Calu3 (cell line): ENCODE measurements around the gene CPS1. TPM values are rescaled to one million over a fixed set of nuclear protein-coding genes. Genes with fewer than 3 reads are reported as not detected.

ENCODE experiments used
- BruUV-seq: library from RNA; stranded (reverse); fragments of 400-500 nt; replicated peaks from 2 replicates; lab custom pipeline; 2021; lab: Mats Ljungman, UMichigan
- CTCF ChIA-PET: fragments of 300-600 bp; sonication (Branson Sonifier 250); formaldehyde crosslinking; loops from one replicate; lab custom pipeline; 2022; ENCODE audit warnings: antibody characterized with exemption; lab: Charles Lee
- DNase-seq: peaks from one replicate; pipeline ENCODE4 v3.0.0; 2022
- H3K27ac Mint-ChIP-seq: one replicate; pipeline ENCODE4 v1.8.0; 2022; ENCODE audit warnings: mixed read lengths; ENCODE audit not compliant: unreplicated experiment
- H3K27me3 Mint-ChIP-seq: one replicate; pipeline ENCODE4 v1.8.0; 2022; ENCODE audit warnings: mixed read lengths; ENCODE audit not compliant: unreplicated experiment
- H3K36me3 Mint-ChIP-seq: one replicate; pipeline ENCODE4 v1.8.0; 2022; ENCODE audit warnings: mild to moderate bottlenecking, moderate library complexity, mixed read lengths; ENCODE audit not compliant: insufficient read depth, unreplicated experiment
- H3K4me1 Mint-ChIP-seq: one replicate; pipeline ENCODE4 v1.8.0; 2022; ENCODE audit warnings: mild to moderate bottlenecking, low read depth, mixed read lengths; ENCODE audit not compliant: unreplicated experiment
- H3K4me3 Mint-ChIP-seq: one replicate; pipeline ENCODE4 v1.8.0; 2022; ENCODE audit warnings: mild to moderate bottlenecking, low read depth, moderate library complexity, mixed read lengths; ENCODE audit not compliant: unreplicated experiment
- H3K9me3 Mint-ChIP-seq: one replicate; pipeline ENCODE4 v1.8.0; 2022; ENCODE audit warnings: low read depth, mixed read lengths; ENCODE audit not compliant: unreplicated experiment
- intact Hi-C: fragments of 100-400 bp; cut with micrococcal nuclease; formaldehyde crosslinking; loops from one replicate; pipeline ENCODE4 v1.10.0; 2022; ENCODE audit not compliant: unreplicated experiment
- total RNA-seq: library from RNA; stranded (reverse); gene quantifications from 2 replicates; pipeline ENCODE4 v1.2.3, GENCODE V29; 2022
- TF ChIP-seq, protein P1 (sequence below): fragments of 200-600 bp; IDR thresholded peaks from one replicate; pipeline ENCODE4 v1.8.0; 2022; ENCODE audit warnings: antibody characterized with exemption; ENCODE audit not compliant: unreplicated experiment

The CPS1 gene
- total RNA-seq, 1 experiment from 2014 or later: 0.80 TPM

DNA sequence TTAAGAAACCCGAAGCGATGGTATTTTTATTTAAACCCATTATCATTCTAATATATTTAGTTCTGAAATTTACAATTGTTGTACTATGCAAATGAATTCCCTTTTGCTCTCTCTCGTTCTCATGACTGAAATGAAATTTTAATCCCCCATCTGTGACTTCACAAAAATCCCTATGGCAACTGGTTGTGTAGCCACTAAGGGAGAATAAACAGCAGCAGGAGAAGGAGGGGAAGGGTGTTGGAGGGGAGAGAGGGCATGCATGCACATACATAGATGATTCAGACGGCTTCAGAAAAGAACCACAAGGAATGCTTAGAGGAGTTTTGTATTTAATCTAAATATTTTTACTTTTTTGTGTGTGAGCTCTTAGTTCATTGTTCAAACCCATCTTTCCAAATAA is 36.8 kb downstream of the CPS1 start:
- no peaks in the 10 kb centered on the region for H3K27me3 Mint-ChIP-seq
- intact Hi-C loops: no loop called here
- H3K4me1 Mint-ChIP-seq: no peaks in the 10 kb centered on the region
- TF ChIP-seq, protein P1, sequence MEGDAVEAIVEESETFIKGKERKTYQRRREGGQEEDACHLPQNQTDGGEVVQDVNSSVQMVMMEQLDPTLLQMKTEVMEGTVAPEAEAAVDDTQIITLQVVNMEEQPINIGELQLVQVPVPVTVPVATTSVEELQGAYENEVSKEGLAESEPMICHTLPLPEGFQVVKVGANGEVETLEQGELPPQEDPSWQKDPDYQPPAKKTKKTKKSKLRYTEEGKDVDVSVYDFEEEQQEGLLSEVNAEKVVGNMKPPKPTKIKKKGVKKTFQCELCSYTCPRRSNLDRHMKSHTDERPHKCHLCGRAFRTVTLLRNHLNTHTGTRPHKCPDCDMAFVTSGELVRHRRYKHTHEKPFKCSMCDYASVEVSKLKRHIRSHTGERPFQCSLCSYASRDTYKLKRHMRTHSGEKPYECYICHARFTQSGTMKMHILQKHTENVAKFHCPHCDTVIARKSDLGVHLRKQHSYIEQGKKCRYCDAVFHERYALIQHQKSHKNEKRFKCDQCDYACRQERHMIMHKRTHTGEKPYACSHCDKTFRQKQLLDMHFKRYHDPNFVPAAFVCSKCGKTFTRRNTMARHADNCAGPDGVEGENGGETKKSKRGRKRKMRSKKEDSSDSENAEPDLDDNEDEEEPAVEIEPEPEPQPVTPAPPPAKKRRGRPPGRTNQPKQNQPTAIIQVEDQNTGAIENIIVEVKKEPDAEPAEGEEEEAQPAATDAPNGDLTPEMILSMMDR: no peak
- DNase-seq: no peak
- no peaks in the 10 kb centered on the region for H3K36me3 Mint-ChIP-seq
- CTCF ChIA-PET: interaction anchor here (0.5 kb wide), 1 partner anchor 171 kb away, joined by 4 read pairs; no protein-coding TSS in a partner anchor
- H3K4me3 Mint-ChIP-seq: no peak overlapping the region
- BruUV-seq: no TSS peak
- H3K9me3 Mint-ChIP-seq: no peaks in the 10 kb centered on the region
- H3K27ac Mint-ChIP-seq: no peak overlapping the region

DNA sequence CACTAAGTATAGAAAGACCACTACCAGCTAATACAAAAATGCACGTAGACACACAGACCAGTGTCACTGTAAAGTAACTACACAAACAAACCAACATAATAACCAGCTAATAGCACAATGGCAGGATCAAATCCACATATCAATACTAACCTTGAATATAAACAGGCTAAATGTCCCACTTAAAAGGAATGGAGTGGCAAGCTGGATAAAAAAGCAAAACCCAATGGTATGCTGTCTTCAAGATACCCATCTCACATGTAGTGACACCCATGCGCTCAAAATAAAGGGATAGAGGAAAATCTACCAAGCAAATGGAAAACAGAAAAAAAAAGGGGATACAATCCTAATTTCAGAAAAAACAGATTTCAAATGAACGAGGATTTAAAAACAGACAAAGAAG is 41.8 kb downstream of the CPS1 start:
- no TSS peak for BruUV-seq
- TF ChIP-seq, protein P1: no peak
- CTCF ChIA-PET: no interaction called here
- no peak overlapping the region for H3K27ac Mint-ChIP-seq
- DNase-seq: no peak
- intact Hi-C loops: no loop called here
- no peaks in the 10 kb centered on the region for H3K36me3 Mint-ChIP-seq
- H3K4me1 Mint-ChIP-seq: no peaks in the 10 kb centered on the region
- no peaks in the 10 kb centered on the region for H3K9me3 Mint-ChIP-seq
- no peak overlapping the region for H3K4me3 Mint-ChIP-seq
- H3K27me3 Mint-ChIP-seq: no peaks in the 10 kb centered on the region

DNA sequence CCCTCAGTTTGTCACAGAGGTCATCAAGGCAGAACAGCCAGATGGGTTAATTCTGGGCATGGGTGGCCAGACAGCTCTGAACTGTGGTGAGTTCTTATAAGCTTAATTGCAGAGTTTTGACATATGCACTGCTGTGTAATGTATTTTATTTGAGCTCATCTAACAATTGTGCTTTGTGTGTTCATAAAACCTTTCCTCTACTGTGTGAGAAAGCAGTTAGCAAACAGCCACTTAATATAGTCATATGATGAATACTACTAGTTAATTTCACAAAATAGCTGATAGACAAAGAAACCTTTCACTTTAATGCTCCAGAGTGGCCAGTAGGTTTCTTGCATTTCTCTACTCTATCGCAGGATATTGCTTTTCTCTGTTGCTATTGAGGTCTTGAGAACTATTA is 43.1 kb downstream of the CPS1 start:
- TF ChIP-seq, protein P1: no peak
- DNase-seq: no peak
- BruUV-seq: no TSS peak
- no peak overlapping the region for H3K4me3 Mint-ChIP-seq
- H3K27ac Mint-ChIP-seq: no peak overlapping the region
- H3K27me3 Mint-ChIP-seq: no peaks in the 10 kb centered on the region
- no peaks in the 10 kb centered on the region for H3K36me3 Mint-ChIP-seq
- CTCF ChIA-PET: interaction anchor here (0.7 kb wide), 1 partner anchor 1497 kb away, joined by 3 read pairs; no protein-coding TSS in a partner anchor
- intact Hi-C loops: no loop called here
- H3K9me3 Mint-ChIP-seq: no peaks in the 10 kb centered on the region
- no peaks in the 10 kb centered on the region for H3K4me1 Mint-ChIP-seq

DNA sequence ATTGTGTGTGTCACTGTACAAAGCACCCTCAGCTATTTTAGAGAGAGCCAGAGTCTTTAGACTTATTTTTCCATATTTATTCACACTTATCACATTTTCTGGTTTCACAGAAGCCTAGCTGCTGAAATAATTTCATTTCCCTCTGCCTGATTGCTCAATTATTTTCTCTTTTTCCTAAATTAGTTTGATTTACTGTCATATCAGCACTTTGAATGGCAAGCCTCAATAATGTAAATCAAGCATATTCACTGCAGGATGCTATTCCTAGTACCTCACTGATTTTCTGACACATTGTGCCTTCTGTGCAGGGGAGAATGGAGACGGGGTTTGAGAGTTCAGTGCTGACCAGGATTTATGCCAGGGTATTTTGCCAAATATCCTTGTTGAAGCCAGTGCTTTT is 48.3 kb downstream of the CPS1 start:
- no peak for DNase-seq
- Mint-ChIP-seq H3K4me1 (no peaks in the 10 kb centered on the region), H3K27ac (no peak overlapping the region), H3K9me3 (no peaks in the 10 kb centered on the region), H3K36me3 (no peaks in the 10 kb centered on the region), H3K4me3 (no peak overlapping the region), H3K27me3 (no peaks in the 10 kb centered on the region)
- CTCF ChIA-PET: no interaction called here
- TF ChIP-seq, protein P1: no peak
- intact Hi-C loops: no loop called here
- no TSS peak for BruUV-seq
